Endodermal cell (in vitro differentiated cells): ENCODE data around the gene KLK12. TPM values are rescaled to one million over a fixed set of nuclear protein-coding genes. Genes with fewer than 3 reads are reported as not detected.

Experiments used
- DNase-seq: peaks from one replicate; pipeline ENCODE4 v3.0.0-alpha.2; 2017
- H3K27ac ChIP-seq: 2 replicates; pipeline ENCODE4 v1.5.1; 2013; ENCODE audit warnings: mild to moderate bottlenecking, low read depth, low read length, moderate library complexity
- H3K27me3 ChIP-seq: 2 replicates; pipeline ENCODE4 v1.6.1; 2013; ENCODE audit warnings: mild to moderate bottlenecking, low read length, moderate library complexity; ENCODE audit not compliant: insufficient read depth, control insufficient read depth, poor library complexity, severe bottlenecking
- H3K36me3 ChIP-seq: 2 replicates; pipeline ENCODE4 v1.7.0; 2013; ENCODE audit warnings: mild to moderate bottlenecking, low read length, moderate library complexity; ENCODE audit not compliant: control insufficient read depth, insufficient read depth
- H3K4me1 ChIP-seq: one replicate; pipeline ENCODE4 v1.7.0; 2013; ENCODE audit warnings: low read length; ENCODE audit not compliant: control insufficient read depth, insufficient read depth
- H3K4me3 ChIP-seq: 2 replicates; pipeline ENCODE4 v1.5.1; 2013; ENCODE audit warnings: mild to moderate bottlenecking, low read length, moderate library complexity
- H3K9ac ChIP-seq: 2 replicates; pipeline ENCODE4 v1.6.1; 2013; ENCODE audit warnings: mild to moderate bottlenecking, low read length, moderate library complexity; ENCODE audit not compliant: poor library complexity, severe bottlenecking; ENCODE audit errors: extremely low read depth
- H3K9me3 ChIP-seq: 2 replicates; pipeline ENCODE4 v1.6.1; 2013; ENCODE audit warnings: mild to moderate bottlenecking, low read length, moderate library complexity; ENCODE audit not compliant: control insufficient read depth
- H3K27ac Mint-ChIP-seq: 2 replicates; pipeline ENCODE4 v1.8.0; 2020; ENCODE audit warnings: mixed read lengths
- H3K27me3 Mint-ChIP-seq: 2 replicates; pipeline ENCODE4 v1.8.0; 2021; ENCODE audit warnings: mild to moderate bottlenecking, mixed read lengths; ENCODE audit not compliant: insufficient read depth
- H3K36me3 Mint-ChIP-seq: 2 replicates; pipeline ENCODE4 v1.8.0; 2020; ENCODE audit warnings: low read depth, mixed read lengths
- H3K4me1 Mint-ChIP-seq: 2 replicates; pipeline ENCODE4 v1.8.0; 2020; ENCODE audit warnings: mixed read lengths
- H3K4me3 Mint-ChIP-seq: 2 replicates; pipeline ENCODE4 v1.8.0; 2020; ENCODE audit warnings: mild to moderate bottlenecking, moderate library complexity, mixed read lengths
- H3K9me3 Mint-ChIP-seq: 2 replicates; pipeline ENCODE4 v1.8.0; 2020; ENCODE audit warnings: mild to moderate bottlenecking, mixed read lengths
- WGBS, 2 experiments: methylation state at CpG; one replicate each; pipeline versions ENCODE4 v1.1.5 to v1.1.7; 2013; ENCODE audit warnings: missing lambda C conversion rate in 2 of 2, mixed read lengths in 1 of 2; ENCODE audit not compliant: insufficient coverage in 1 of 2, insufficient read length in 1 of 2; 5-methylcytosine and 5-hydroxymethylcytosine counted together
- total RNA-seq, 2 donors: library from RNA; stranded (reverse); fragmentation: NEBNext Ultra II Directional in 1 of 2; extraction: Animal tissue kit (Norgen Biotek cat#: 25700) in 1 of 2; gene quantifications; 2 replicates in 1 of 2; 3 replicates in 1 of 2; pipeline ENCODE4 v1.2.1, GENCODE V29; 2021
- TF ChIP-seq, protein P1 (sequence below): fragments of 200-600 bp; sonication (generic); conservative IDR thresholded peaks from 2 replicates; pipeline ENCODE4 v1.5.0; 2021; ENCODE audit warnings: antibody characterized with exemption, mild to moderate bottlenecking

The KLK12 gene
- total RNA-seq, 2 donors from 2014 or later, result not detected

DNA sequence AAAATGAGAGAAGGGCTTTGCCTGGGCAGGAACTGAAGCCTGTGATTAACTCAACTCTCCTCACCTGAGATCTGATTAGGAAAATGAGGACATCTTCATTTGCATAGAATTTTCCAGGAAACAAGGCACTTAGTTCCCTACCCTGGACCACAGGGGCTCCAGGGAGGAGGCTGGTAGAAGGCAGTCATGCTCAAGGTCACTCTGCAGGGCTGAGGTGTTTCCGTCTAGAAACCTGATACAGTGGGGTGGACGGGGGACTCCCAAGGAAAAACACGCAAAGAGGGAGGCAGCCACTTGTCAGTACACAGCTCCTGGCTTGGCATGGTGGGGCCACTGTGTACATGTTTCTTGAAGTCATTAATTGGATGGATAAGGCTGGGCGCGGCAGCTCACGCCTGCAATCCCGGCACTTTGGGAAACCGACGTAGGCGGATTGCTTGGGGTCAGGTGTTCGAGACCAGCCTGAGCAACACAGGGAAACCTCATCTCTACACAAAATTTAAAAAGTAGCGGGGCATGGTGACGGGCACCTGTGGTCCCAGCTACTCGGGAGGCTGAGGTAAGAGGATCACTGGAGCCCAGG lies 41.9 kb upstream of the KLK12 start:
- H3K4me1 Mint-ChIP-seq, result no peaks in the 10 kb centered on the region
- H3K36me3 Mint-ChIP-seq, result no peaks in the 10 kb centered on the region
- H3K27me3 Mint-ChIP-seq, result peaks cover 3% of the 10 kb centered on the region
- Histone ChIP-seq H3K9ac (no peak overlapping the region), H3K4me1 (no peaks in the 10 kb centered on the region), H3K9me3 (peaks cover 7% of the 10 kb centered on the region), H3K27me3 (no peaks in the 10 kb centered on the region), H3K36me3 (no peaks in the 10 kb centered on the region), H3K27ac (no peak overlapping the region), H3K4me3 (no peak overlapping the region)
- peaks cover 11% of the 10 kb centered on the region for H3K9me3 Mint-ChIP-seq
- no peak for DNase-seq
- TF ChIP-seq, protein P1, sequence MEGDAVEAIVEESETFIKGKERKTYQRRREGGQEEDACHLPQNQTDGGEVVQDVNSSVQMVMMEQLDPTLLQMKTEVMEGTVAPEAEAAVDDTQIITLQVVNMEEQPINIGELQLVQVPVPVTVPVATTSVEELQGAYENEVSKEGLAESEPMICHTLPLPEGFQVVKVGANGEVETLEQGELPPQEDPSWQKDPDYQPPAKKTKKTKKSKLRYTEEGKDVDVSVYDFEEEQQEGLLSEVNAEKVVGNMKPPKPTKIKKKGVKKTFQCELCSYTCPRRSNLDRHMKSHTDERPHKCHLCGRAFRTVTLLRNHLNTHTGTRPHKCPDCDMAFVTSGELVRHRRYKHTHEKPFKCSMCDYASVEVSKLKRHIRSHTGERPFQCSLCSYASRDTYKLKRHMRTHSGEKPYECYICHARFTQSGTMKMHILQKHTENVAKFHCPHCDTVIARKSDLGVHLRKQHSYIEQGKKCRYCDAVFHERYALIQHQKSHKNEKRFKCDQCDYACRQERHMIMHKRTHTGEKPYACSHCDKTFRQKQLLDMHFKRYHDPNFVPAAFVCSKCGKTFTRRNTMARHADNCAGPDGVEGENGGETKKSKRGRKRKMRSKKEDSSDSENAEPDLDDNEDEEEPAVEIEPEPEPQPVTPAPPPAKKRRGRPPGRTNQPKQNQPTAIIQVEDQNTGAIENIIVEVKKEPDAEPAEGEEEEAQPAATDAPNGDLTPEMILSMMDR, result no peak
- 89 to 95% methylated on average over 3 to 14 of the region's 14 CpGs for WGBS, 2 experiments
- H3K27ac Mint-ChIP-seq, result no peak overlapping the region
- H3K4me3 Mint-ChIP-seq, result no peak overlapping the region

DNA sequence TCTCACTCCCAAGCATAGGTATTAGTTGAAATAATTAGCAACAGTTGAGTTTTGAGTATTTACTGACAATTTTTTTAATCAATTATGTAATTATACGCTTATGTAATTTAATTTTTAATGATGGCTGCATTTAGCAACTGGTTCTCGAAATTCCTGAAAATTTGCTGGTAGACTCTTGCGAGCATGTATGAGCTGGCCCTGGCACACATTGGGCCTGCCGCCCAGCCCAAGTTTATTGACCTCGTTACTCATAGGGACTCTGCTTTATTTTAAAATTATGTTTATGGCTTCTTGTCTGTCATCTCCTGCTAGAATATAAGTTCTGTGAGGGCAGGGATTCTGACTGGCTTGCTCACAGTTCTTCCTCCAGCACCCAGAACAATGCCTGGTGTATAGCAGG lies 41.2 kb upstream of the KLK12 start:
- WGBS, 2 experiments, result 94 to 95% methylated on average over 2 to 5 of the region's 5 CpGs
- DNase-seq, result no peak
- no peaks in the 10 kb centered on the region for H3K4me1 Mint-ChIP-seq
- H3K9me3 Mint-ChIP-seq, result peaks cover 11% of the 10 kb centered on the region
- no peak overlapping the region for H3K27ac Mint-ChIP-seq
- no peak overlapping the region for H3K9ac ChIP-seq
- no peaks in the 10 kb centered on the region for H3K4me1 ChIP-seq
- peaks cover 7% of the 10 kb centered on the region for H3K9me3 ChIP-seq
- no peaks in the 10 kb centered on the region for H3K36me3 ChIP-seq
- no peak overlapping the region for H3K27ac ChIP-seq
- H3K27me3 Mint-ChIP-seq, result peaks cover 1% of the 10 kb centered on the region
- H3K4me3 ChIP-seq, result no peak overlapping the region
- no peaks in the 10 kb centered on the region for H3K27me3 ChIP-seq
- TF ChIP-seq, protein P1, result no peak
- H3K4me3 Mint-ChIP-seq, result no peak overlapping the region
- H3K36me3 Mint-ChIP-seq, result no peaks in the 10 kb centered on the region

DNA sequence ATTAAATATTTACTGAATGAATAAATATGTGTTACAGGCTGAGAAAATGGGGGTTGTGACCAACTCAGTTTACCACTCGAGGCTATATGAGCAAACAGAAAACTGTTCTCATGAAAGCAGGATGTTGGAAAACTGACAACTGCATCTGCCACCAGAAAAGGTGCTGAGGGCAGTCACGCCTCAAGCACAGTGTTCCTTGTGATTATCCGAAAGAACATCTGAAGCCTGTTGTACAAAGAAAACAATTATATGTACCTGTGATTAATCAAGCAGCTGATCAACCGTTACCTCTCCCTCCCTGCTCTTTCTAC lies 36.2 kb upstream of the KLK12 start:
- Mint-ChIP-seq H3K4me1 (peaks cover 2% of the 10 kb centered on the region), H3K27me3 (peaks cover 10% of the 10 kb centered on the region), H3K9me3 (peaks cover 11% of the 10 kb centered on the region), H3K36me3 (no peaks in the 10 kb centered on the region), H3K27ac (no peak overlapping the region), H3K4me3 (no peak overlapping the region)
- Histone ChIP-seq H3K27me3 (peaks cover 5% of the 10 kb centered on the region), H3K36me3 (no peaks in the 10 kb centered on the region), H3K9me3 (peaks cover 7% of the 10 kb centered on the region), H3K27ac (no peak overlapping the region), H3K4me1 (no peaks in the 10 kb centered on the region), H3K4me3 (no peak overlapping the region), H3K9ac (no peak overlapping the region)
- TF ChIP-seq, protein P1, result no peak
- WGBS, 2 experiments, result 87 to 90% methylated on average over 2 to 4 of the region's 4 CpGs
- DNase-seq, result no peak
